DOHH2 (cell line): ENCODE measurements around the gene CREB5.

Source experiments
- H3F3A ChIP-seq: fragments of 200-600 bp; sonication (generic), shearing (Covaris generic); 2 replicates; pipeline ENCODE4 v1.6.0; 2016; ENCODE audit warnings: antibody characterized with exemption, mild to moderate bottlenecking; ENCODE audit not compliant: control insufficient read depth, insufficient read depth
- H3K27ac ChIP-seq: fragments of 200-600 bp; sonication (generic); 2 replicates; pipeline ENCODE4 v1.5.1; 2014; ENCODE audit warnings: low read depth, mild to moderate bottlenecking, low read length, moderate library complexity
- H3K27me3 ChIP-seq: fragments of 200-600 bp; sonication (generic); 2 replicates; pipeline ENCODE4 v1.6.1; 2014; ENCODE audit warnings: mild to moderate bottlenecking, low read length, mixed read lengths; ENCODE audit not compliant: control insufficient read depth
- H3K36me3 ChIP-seq: fragments of 200-600 bp; sonication (generic); 2 replicates; pipeline ENCODE4 v1.6.1; 2014; ENCODE audit warnings: mild to moderate bottlenecking, low read length, moderate library complexity, mixed read lengths; ENCODE audit not compliant: control insufficient read depth
- H3K4me1 ChIP-seq: fragments of 200-600 bp; sonication (generic); 2 replicates; pipeline ENCODE4 v1.6.1; 2014; ENCODE audit warnings: mild to moderate bottlenecking, low read length, mixed read lengths; ENCODE audit not compliant: control insufficient read depth
- H3K4me2 ChIP-seq: fragments of 200-600 bp; sonication (generic); 2 replicates; pipeline ENCODE4 v1.6.0; 2014; ENCODE audit warnings: mild to moderate bottlenecking, low read length, moderate library complexity
- H3K4me3 ChIP-seq: fragments of 200-600 bp; sonication (generic); 2 replicates; pipeline ENCODE4 v1.5.1; 2014; ENCODE audit warnings: mild to moderate bottlenecking, low read length, mixed read lengths
- H3K79me2 ChIP-seq: fragments of 200-600 bp; sonication (generic); 2 replicates; pipeline ENCODE4 v1.6.1; 2014; ENCODE audit warnings: mild to moderate bottlenecking, low read length, mixed read lengths; ENCODE audit not compliant: control insufficient read depth
- H3K9me2 ChIP-seq: fragments of 200-600 bp; sonication (generic); replicated peaks from 2 replicates; pipeline ENCODE4 v1.6.1; 2014; ENCODE audit warnings: mild to moderate bottlenecking, low read length, mixed read lengths; ENCODE audit not compliant: control insufficient read depth
- H3K9me3 ChIP-seq: fragments of 200-600 bp; sonication (generic); 2 replicates; pipeline ENCODE4 v1.6.1; 2014; ENCODE audit warnings: antibody characterized with exemption, low read length, mixed read lengths; ENCODE audit not compliant: control insufficient read depth, insufficient read depth
- H4K20me1 ChIP-seq: fragments of 200-600 bp; sonication (generic); 2 replicates; pipeline ENCODE4 v1.6.0; 2014; ENCODE audit warnings: low read depth, mild to moderate bottlenecking, antibody characterized with exemption, low read length, moderate library complexity; ENCODE audit not compliant: control insufficient read depth, insufficient read depth
- CTCF ChIP-seq: fragments of 200-600 bp; sonication (generic); IDR thresholded peaks from one replicate; pipeline ENCODE4 v1.5.1; 2014; ENCODE audit warnings: antibody characterized with exemption, mild to moderate bottlenecking, low read depth, low read length; ENCODE audit not compliant: poor library complexity, severe bottlenecking
- EZH2phosphoT487 ChIP-seq: fragments of 200-600 bp; sonication (generic); IDR thresholded peaks from 2 replicates; pipeline ENCODE4 v1.6.1; 2017; ENCODE audit warnings: borderline replicate concordance, mild to moderate bottlenecking, antibody characterized with exemption, low read length, moderate library complexity, mixed read lengths

CREB5 gene

GRCh38 chr7:28592861-28593260 lies 180.5 kb downstream of the CREB5 start:
- Histone ChIP-seq H3K79me2 (peaks cover 12% of the 10 kb centered on the region), H3K36me3 (peaks cover 7% of the 10 kb centered on the region), H3K9me3 (peaks cover 9% of the 10 kb centered on the region; the same call in 1 of the 2 replicates), H4K20me1 (no peaks in the 10 kb centered on the region), H3K9me2 (no peaks in the 10 kb centered on the region), H3K4me1 (peaks cover 14% of the 10 kb centered on the region), H3K27me3 (no peaks in the 10 kb centered on the region), H3F3A (no peaks in the 10 kb centered on the region), H3K4me2 (no peak overlapping the region), H3K27ac (no peak overlapping the region), H3K4me3 (no peak overlapping the region)
- TF ChIP-seq CTCF, result no peak
- no peak for TF ChIP-seq EZH2phosphoT487

GRCh38 chr7:28595076-28595475 lies 182.8 kb downstream of the CREB5 start:
- H3K79me2 ChIP-seq, result peaks cover 9% of the 10 kb centered on the region
- peaks cover 9% of the 10 kb centered on the region; the same call in 1 of the 2 replicates for H3K9me3 ChIP-seq
- TF ChIP-seq CTCF, result no peak
- TF ChIP-seq EZH2phosphoT487, result no peak
- H3K36me3 ChIP-seq, result peaks cover 7% of the 10 kb centered on the region
- H3K4me3 ChIP-seq, result no peak overlapping the region
- H3K4me2 ChIP-seq, result no peak overlapping the region
- H3K27me3 ChIP-seq, result no peaks in the 10 kb centered on the region
- peaks cover 15% of the 10 kb centered on the region for H3K4me1 ChIP-seq
- no peaks in the 10 kb centered on the region for H3K9me2 ChIP-seq
- H3F3A ChIP-seq, result no peaks in the 10 kb centered on the region
- no peak overlapping the region for H3K27ac ChIP-seq
- H4K20me1 ChIP-seq, result no peaks in the 10 kb centered on the region

GRCh38 chr7:28595801-28596200 lies 183.5 kb downstream of the CREB5 start:
- Histone ChIP-seq H3K9me3 (peaks cover 9% of the 10 kb centered on the region; the same call in 1 of the 2 replicates), H3K27ac (no peak overlapping the region), H3K79me2 (peaks cover 9% of the 10 kb centered on the region), H3K36me3 (peaks cover 7% of the 10 kb centered on the region), H3K27me3 (no peaks in the 10 kb centered on the region), H4K20me1 (no peaks in the 10 kb centered on the region), H3K9me2 (no peaks in the 10 kb centered on the region), H3K4me3 (no peak overlapping the region), H3F3A (no peaks in the 10 kb centered on the region), H3K4me1 (peaks cover 13% of the 10 kb centered on the region), H3K4me2 (no peak overlapping the region)
- TF ChIP-seq CTCF, result no peak
- no peak for TF ChIP-seq EZH2phosphoT487
